CD4-positive, CD25-positive, alpha-beta regulatory T cell (primary cell): ENCODE data around the gene PARVA. TPM values are rescaled to one million over a fixed set of nuclear protein-coding genes. Genes with fewer than 3 reads are reported as not detected.
A peak's percentile ranks its signal among the peaks of the same experiment; 100 is the strongest.

Source experiments
- ATAC-seq, 2 donors: fragments of 150-1000 bp; cut with Tn5 transposase; one replicate each; pipeline ENCODE4 v1.10.0; 2021; ENCODE audit warnings: low read depth in 2 of 2, moderate number of reproducible peaks in 2 of 2, moderate library complexity in 1 of 2
- DNase-seq, 3 donors: peaks; one replicate each; pipeline versions ENCODE4 v3.0.0 to v3.0.0-alpha.2; 2012 to 2022; ENCODE audit warnings: mixed read lengths in 1 of 3
- H3K27ac ChIP-seq: one replicate; pipeline ENCODE4 v1.7.0; 2013; ENCODE audit warnings: mild to moderate bottlenecking, low read length; ENCODE audit not compliant: insufficient read depth, poor library complexity, severe bottlenecking
- H3K27me3 ChIP-seq: one replicate; pipeline ENCODE4 v1.7.0; 2013; ENCODE audit warnings: low read length; ENCODE audit not compliant: control insufficient read depth, insufficient read depth
- H3K36me3 ChIP-seq: one replicate; pipeline ENCODE4 v1.7.0; 2013; ENCODE audit warnings: mild to moderate bottlenecking, low read length, moderate library complexity; ENCODE audit not compliant: control insufficient read depth, insufficient read depth
- H3K4me1 ChIP-seq: 2 replicates; pipeline ENCODE4 v1.7.0; 2013; ENCODE audit warnings: mild to moderate bottlenecking, low read length; ENCODE audit not compliant: insufficient read depth, control insufficient read depth, poor library complexity, severe bottlenecking
- H3K4me3 ChIP-seq: one replicate; pipeline ENCODE4 v1.7.0; 2013; ENCODE audit warnings: low read depth, mild to moderate bottlenecking, low read length, moderate library complexity
- H3K9me3 ChIP-seq, 2 experiments: 1 replicate in 1 of 2; 2 replicates in 1 of 2; pipeline ENCODE4 v1.7.0; 2013; ENCODE audit warnings: low read length in 2 of 2, mild to moderate bottlenecking in 1 of 2, moderate library complexity in 1 of 2; ENCODE audit not compliant: control insufficient read depth in 2 of 2
- H3K27ac Mint-ChIP-seq, 3 donors: one replicate each; pipeline ENCODE4 v1.8.0; 2020 to 2022; ENCODE audit warnings: mild to moderate bottlenecking in 3 of 3, mixed read lengths in 3 of 3, moderate library complexity in 2 of 3
- H3K27me3 Mint-ChIP-seq: one replicate; pipeline ENCODE4 v1.8.0; 2022; ENCODE audit warnings: mild to moderate bottlenecking, mixed read lengths
- H3K36me3 Mint-ChIP-seq: one replicate; pipeline ENCODE4 v1.8.0; 2020; ENCODE audit warnings: mixed read lengths
- H3K4me1 Mint-ChIP-seq, 4 donors: one replicate each; pipeline ENCODE4 v1.8.0; 2020 to 2022; ENCODE audit warnings: mixed read lengths in 4 of 4, mild to moderate bottlenecking in 1 of 4
- H3K4me3 Mint-ChIP-seq, 4 donors: one replicate each; pipeline ENCODE4 v1.8.0; 2020 to 2022; ENCODE audit warnings: mild to moderate bottlenecking in 4 of 4, mixed read lengths in 4 of 4, moderate library complexity in 3 of 4
- H3K9me3 Mint-ChIP-seq, 7 donors: one replicate each; pipeline ENCODE4 v1.8.0; 2020 to 2022; ENCODE audit warnings: mixed read lengths in 7 of 7, mild to moderate bottlenecking in 3 of 7, moderate library complexity in 2 of 7
- polyA plus RNA-seq, 4 donors: library from polyadenylated mRNA; unstranded; fragments of 300-500 nt; fragmentation: Illumina TruSeq; gene quantifications; one replicate each; pipeline ENCODE4 v1.2.3, GENCODE V29; 2021
- total RNA-seq: library from RNA; stranded (reverse); gene quantifications from one replicate; pipeline ENCODE4 v1.2.3, GENCODE V29; 2022

The PARVA gene
- total and polyA plus RNA-seq, 5 donors from 2014 or later: 0.09 to 0.31 (median 0.24) TPM; not detected in 1

DNA sequence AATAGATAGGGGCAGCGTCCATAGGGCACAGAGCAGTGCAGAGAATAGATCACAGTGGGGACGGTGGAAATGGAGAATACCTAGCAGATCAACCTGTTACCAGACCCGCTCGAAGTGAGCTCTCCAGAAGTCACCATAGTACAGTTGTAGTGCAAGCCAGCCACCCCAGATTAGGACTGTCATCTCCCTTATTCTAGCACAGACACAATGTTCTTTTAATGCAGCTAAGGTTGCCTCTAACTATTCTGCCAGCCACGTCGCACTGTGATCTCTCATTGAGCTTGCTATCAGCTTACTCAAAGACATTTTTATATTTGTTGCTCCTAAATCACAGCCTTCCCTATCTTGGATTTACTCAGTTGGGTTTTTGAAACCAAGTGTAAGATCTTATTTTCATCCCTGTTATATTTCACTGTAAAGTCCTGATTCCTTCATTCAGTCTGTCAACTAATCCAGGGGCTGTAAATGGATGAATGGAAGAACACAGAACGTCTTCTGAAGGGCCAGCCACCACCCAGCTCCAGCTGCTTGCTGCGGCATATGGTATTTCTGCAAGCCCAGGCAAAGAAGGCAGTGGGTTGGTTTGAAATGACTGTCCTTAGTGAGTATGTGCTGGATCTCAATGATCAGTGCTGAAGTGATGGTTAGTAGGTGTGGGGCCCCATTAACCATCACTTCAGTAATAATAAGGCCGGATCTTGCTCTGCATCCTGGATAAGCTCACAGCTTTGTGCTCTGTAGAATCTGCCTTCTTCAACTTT, 3.4 kb downstream of the PARVA start:
- H3K27ac ChIP-seq: no peak overlapping the region
- no peak for ATAC-seq
- Mint-ChIP-seq H3K9me3 (peaks cover 0 to 2% (median 0%) of the 10 kb centered on the region in 7 donors), H3K4me3 (no peak overlapping the region), H3K36me3 (no peaks in the 10 kb centered on the region), H3K4me1 (peaks cover 0 to 18% (median 8%) of the 10 kb centered on the region in 4 donors), H3K27me3 (peaks cover 46% of the 10 kb centered on the region), H3K27ac (no peak overlapping the region)
- no peak for DNase-seq
- no peaks in the 10 kb centered on the region for H3K36me3 ChIP-seq
- no peaks in the 10 kb centered on the region for H3K9me3 ChIP-seq
- H3K27me3 ChIP-seq: peaks cover 28% of the 10 kb centered on the region
- H3K4me1 ChIP-seq: peaks cover 8% of the 10 kb centered on the region
- H3K4me3 ChIP-seq: no peak overlapping the region

- Mint-ChIP-seq H3K4me1 (peaks cover 0 to 8% (median under 1%) of the 10 kb centered on the region in 4 donors), H3K4me3 (no peak overlapping the region), H3K27ac (no peak overlapping the region), H3K27me3 (peaks cover 35% of the 10 kb centered on the region), H3K36me3 (no peaks in the 10 kb centered on the region), H3K9me3 (peaks cover 0 to 2% (median 0%) of the 10 kb centered on the region in 7 donors)
- DNase-seq: no peak
- H3K27me3 ChIP-seq: peaks cover 26% of the 10 kb centered on the region
- no peak overlapping the region for H3K4me3 ChIP-seq
- ATAC-seq: no peak
- H3K4me1 ChIP-seq: peaks cover 8% of the 10 kb centered on the region
- no peaks in the 10 kb centered on the region for H3K36me3 ChIP-seq
- H3K27ac ChIP-seq: no peak overlapping the region
- no peaks in the 10 kb centered on the region for H3K9me3 ChIP-seq
These were observed 4.5 kb downstream of the PARVA start for GRCh38 chr11:12381875-12382274.

- no peaks in the 10 kb centered on the region for H3K36me3 ChIP-seq
- H3K4me3 ChIP-seq: no peak overlapping the region
- peaks cover 25% of the 10 kb centered on the region for H3K27me3 ChIP-seq
- no peak for DNase-seq
- Mint-ChIP-seq H3K9me3 (peaks cover 0 to 2% (median 0%) of the 10 kb centered on the region in 7 donors), H3K4me1 (peaks cover 0 to 6% (median 0%) of the 10 kb centered on the region in 4 donors), H3K27ac (no peak overlapping the region), H3K27me3 (peaks cover 31% of the 10 kb centered on the region), H3K36me3 (no peaks in the 10 kb centered on the region), H3K4me3 (no peak overlapping the region)
- H3K9me3 ChIP-seq: no peaks in the 10 kb centered on the region
- no peak for ATAC-seq
- H3K27ac ChIP-seq: no peak overlapping the region
- peaks cover 4% of the 10 kb centered on the region for H3K4me1 ChIP-seq
These were observed 5.1 kb downstream of the PARVA start for GRCh38 chr11:12382451-12382850.

GRCh38 chr11:12386309-12386708, 8.9 kb downstream of the PARVA start:
- Mint-ChIP-seq H3K27me3 (peaks cover 6% of the 10 kb centered on the region), H3K36me3 (no peaks in the 10 kb centered on the region), H3K4me3 (no peak overlapping the region), H3K9me3 (peaks cover 0 to 2% (median 0%) of the 10 kb centered on the region in 7 donors), H3K27ac (peak overlapping the region in 1 of 3 donors; percentile 32), H3K4me1 (no peaks in the 10 kb centered on the region)
- no peak for DNase-seq
- no peaks in the 10 kb centered on the region for H3K36me3 ChIP-seq
- no peak overlapping the region for H3K27ac ChIP-seq
- H3K4me3 ChIP-seq: no peak overlapping the region
- no peak for ATAC-seq
- no peaks in the 10 kb centered on the region for H3K4me1 ChIP-seq
- H3K27me3 ChIP-seq: peaks cover 3% of the 10 kb centered on the region
- no peaks in the 10 kb centered on the region for H3K9me3 ChIP-seq

DNA sequence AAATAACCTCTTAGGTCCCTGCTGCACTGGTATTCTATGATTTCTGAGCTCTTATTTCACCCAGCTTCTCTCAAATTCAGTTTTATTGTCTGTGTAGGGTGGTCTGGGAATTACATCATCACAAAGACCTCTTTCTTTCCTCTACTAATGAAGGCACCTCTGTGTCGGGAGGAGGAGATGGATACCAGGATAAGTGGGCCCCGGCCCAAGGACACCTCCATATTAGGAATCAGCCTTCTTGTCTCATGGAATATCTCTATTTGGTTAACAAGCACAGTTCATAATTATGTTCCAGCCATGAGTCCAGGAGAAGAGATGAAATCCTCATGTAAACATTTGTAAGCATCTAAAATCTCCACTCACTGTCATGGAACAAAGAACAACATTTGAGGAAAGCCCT, 9.4 kb downstream of the PARVA start:
- peaks cover 6% of the 10 kb centered on the region for H3K27me3 Mint-ChIP-seq
- H3K9me3 ChIP-seq: no peaks in the 10 kb centered on the region
- peak overlapping the region in 1 of 3 donors; percentile 2 for H3K27ac Mint-ChIP-seq
- ATAC-seq (no peak), DNase-seq (no peak)
- no peaks in the 10 kb centered on the region for H3K36me3 ChIP-seq
- no peak overlapping the region for H3K4me3 ChIP-seq
- no peak overlapping the region for H3K4me3 Mint-ChIP-seq
- no peaks in the 10 kb centered on the region for H3K4me1 ChIP-seq
- peaks cover 3% of the 10 kb centered on the region for H3K27me3 ChIP-seq
- H3K9me3 Mint-ChIP-seq: peaks cover 0 to 2% (median 0%) of the 10 kb centered on the region in 7 donors
- H3K27ac ChIP-seq: no peak overlapping the region
- H3K36me3 Mint-ChIP-seq: no peaks in the 10 kb centered on the region
- no peaks in the 10 kb centered on the region for H3K4me1 Mint-ChIP-seq

DNA sequence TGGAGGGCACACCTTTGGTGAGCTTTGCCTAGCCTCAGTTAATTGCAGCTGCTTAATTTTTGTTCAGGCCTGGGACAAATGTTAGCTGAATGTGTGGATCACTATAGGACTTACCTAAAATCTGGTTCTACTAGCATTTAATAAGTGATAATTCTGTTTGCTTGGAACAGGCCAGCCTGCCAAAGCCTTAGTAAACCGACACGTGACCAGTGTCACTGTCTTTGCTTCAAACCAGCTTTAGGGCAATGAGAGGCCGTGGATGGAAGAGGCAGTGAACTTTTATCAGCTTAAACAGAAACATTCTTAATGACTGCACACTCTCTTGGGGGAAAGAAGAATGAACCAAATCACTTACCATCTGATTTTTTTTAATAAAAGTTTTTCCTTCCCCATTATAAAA, 10.8 kb downstream of the PARVA start:
- Mint-ChIP-seq H3K36me3 (no peaks in the 10 kb centered on the region), H3K27ac (no peak overlapping the region), H3K9me3 (peaks cover 0 to 2% (median 0%) of the 10 kb centered on the region in 7 donors), H3K4me3 (no peak overlapping the region), H3K4me1 (no peaks in the 10 kb centered on the region), H3K27me3 (peaks cover 8% of the 10 kb centered on the region)
- ATAC-seq: no peak
- H3K36me3 ChIP-seq: no peaks in the 10 kb centered on the region
- no peaks in the 10 kb centered on the region for H3K9me3 ChIP-seq
- no peaks in the 10 kb centered on the region for H3K4me1 ChIP-seq
- H3K27ac ChIP-seq: no peak overlapping the region
- H3K27me3 ChIP-seq: peaks cover 3% of the 10 kb centered on the region
- DNase-seq: no peak
- H3K4me3 ChIP-seq: no peak overlapping the region

DNA sequence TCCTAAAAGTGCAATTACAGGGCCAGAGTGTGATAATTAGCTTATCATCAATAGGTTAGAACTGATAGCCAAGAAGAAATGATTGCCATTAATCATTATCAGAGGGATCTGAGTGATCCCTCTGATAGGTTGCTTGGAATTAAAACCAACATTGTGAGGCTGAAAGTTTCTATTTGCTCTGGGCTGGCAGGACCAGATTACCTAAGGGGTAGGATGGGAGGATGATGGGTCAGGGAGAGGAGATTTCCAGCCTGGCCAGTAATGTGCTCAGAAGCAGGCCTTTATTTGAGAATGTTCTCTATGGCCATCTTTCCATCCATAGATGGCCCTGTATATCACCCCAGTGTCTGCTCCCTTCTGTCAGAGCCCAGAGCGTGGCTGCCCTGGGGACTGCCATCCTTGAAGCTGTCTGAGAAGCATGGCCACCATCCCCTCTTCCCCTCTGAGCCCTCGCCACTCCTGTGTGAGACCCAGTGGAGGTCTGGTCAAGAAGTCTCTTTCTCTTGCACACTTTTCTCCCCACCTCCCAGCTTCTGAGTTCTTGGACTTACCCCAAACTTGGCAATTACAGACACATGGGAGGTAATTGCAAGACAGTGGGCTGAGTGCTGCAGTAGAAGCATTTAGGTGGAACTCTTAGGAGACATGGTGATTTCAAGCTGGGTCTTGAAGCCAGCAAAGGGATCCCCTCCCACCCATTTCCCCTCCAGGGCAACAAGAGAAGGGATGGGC, 11.7 kb downstream of the PARVA start:
- H3K4me1 ChIP-seq: no peaks in the 10 kb centered on the region
- H3K27ac Mint-ChIP-seq: no peak overlapping the region
- H3K27me3 Mint-ChIP-seq: peaks cover 12% of the 10 kb centered on the region
- H3K36me3 ChIP-seq: no peaks in the 10 kb centered on the region
- no peaks in the 10 kb centered on the region for H3K4me1 Mint-ChIP-seq
- no peak overlapping the region for H3K4me3 Mint-ChIP-seq
- H3K9me3 ChIP-seq: no peaks in the 10 kb centered on the region
- peaks cover 3% of the 10 kb centered on the region for H3K36me3 Mint-ChIP-seq
- no peak for DNase-seq
- no peak overlapping the region for H3K4me3 ChIP-seq
- no peak overlapping the region for H3K27ac ChIP-seq
- H3K27me3 ChIP-seq: peaks cover 3% of the 10 kb centered on the region
- peaks cover 0 to 6% (median 2%) of the 10 kb centered on the region in 7 donors for H3K9me3 Mint-ChIP-seq
- no peak for ATAC-seq
